ENCODE measurements around the gene HOXA1. TPM values are rescaled to one million over a fixed set of nuclear protein-coding genes. Genes with fewer than 3 reads are reported as not detected.

The HOXA1 gene
- total RNA-seq, 1 experiment from 2014 or later = 4.4 TPM

GRCh38 chr7:27116031-27116961 lies 20.5 kb upstream of the HOXA1 start:
- H3K36me3 ChIP-seq (ENCODE audit: insufficient read depth, low read length) = no peaks in the 10 kb centered on the region; the same call in 1 of the 2 replicates
- no peaks in the 10 kb centered on the region for H4K20me1 ChIP-seq (ENCODE audit: insufficient read depth, low read depth, low read length)
- no peaks in the 10 kb centered on the region for H3K9me3 ChIP-seq (ENCODE audit: low read length)
- no peaks in the 10 kb centered on the region for H3K9me2 ChIP-seq (replicated peaks; ENCODE audit: insufficient read depth, low read length)
- H3K4me1 ChIP-seq (ENCODE audit: low read length) = no peaks in the 10 kb centered on the region
- H3K4me2 ChIP-seq (ENCODE audit: low read depth, low read length, poor library complexity, severe bottlenecking) = no peak overlapping the region
- no peak overlapping the region for H3K9ac ChIP-seq (ENCODE audit: low read length)
- no peak overlapping the region for H3K27ac ChIP-seq (ENCODE audit: low read length)
- no peak overlapping the region for H2AFZ ChIP-seq (ENCODE audit: low read length)
- no peak for DNase-seq
- no peak overlapping the region for H3K4me3 ChIP-seq (ENCODE audit: low read length)
- H3K27me3 ChIP-seq (ENCODE audit: low read length) = no peaks in the 10 kb centered on the region
- no peaks in the 10 kb centered on the region for H3K79me2 ChIP-seq (ENCODE audit: low read length)

GRCh38 chr7:27115221-27116026 lies 19.6 kb upstream of the HOXA1 start:
- H3K79me2 ChIP-seq (ENCODE audit: low read length) = no peaks in the 10 kb centered on the region
- no peak for DNase-seq
- H3K27ac ChIP-seq (ENCODE audit: low read length) = no peak overlapping the region
- no peaks in the 10 kb centered on the region; the same call in 1 of the 2 replicates for H3K36me3 ChIP-seq (ENCODE audit: insufficient read depth, low read length)
- H3K9ac ChIP-seq (ENCODE audit: low read length) = no peak overlapping the region
- no peak overlapping the region for H2AFZ ChIP-seq (ENCODE audit: low read length)
- H3K4me2 ChIP-seq (ENCODE audit: low read depth, low read length, poor library complexity, severe bottlenecking) = no peak overlapping the region
- H3K9me3 ChIP-seq (ENCODE audit: low read length) = no peaks in the 10 kb centered on the region
- no peaks in the 10 kb centered on the region for H3K4me1 ChIP-seq (ENCODE audit: low read length)
- H3K9me2 ChIP-seq (replicated peaks; ENCODE audit: insufficient read depth, low read length) = no peaks in the 10 kb centered on the region
- H4K20me1 ChIP-seq (ENCODE audit: insufficient read depth, low read depth, low read length) = no peaks in the 10 kb centered on the region
- no peak overlapping the region for H3K4me3 ChIP-seq (ENCODE audit: low read length)
- H3K27me3 ChIP-seq (ENCODE audit: low read length) = no peaks in the 10 kb centered on the region

GRCh38 chr7:27114881-27115220 lies 19.1 kb upstream of the HOXA1 start:
- Histone ChIP-seq H3K27ac (ENCODE audit: low read length) (no peak overlapping the region), H3K9ac (ENCODE audit: low read length) (no peak overlapping the region), H3K4me1 (ENCODE audit: low read length) (no peaks in the 10 kb centered on the region), H3K27me3 (ENCODE audit: low read length) (no peaks in the 10 kb centered on the region), H3K9me3 (ENCODE audit: low read length) (no peaks in the 10 kb centered on the region), H3K36me3 (ENCODE audit: insufficient read depth, low read length) (no peaks in the 10 kb centered on the region; the same call in 1 of the 2 replicates), H3K9me2 (replicated peaks; ENCODE audit: insufficient read depth, low read length) (no peaks in the 10 kb centered on the region), H3K4me3 (ENCODE audit: low read length) (no peak overlapping the region), H4K20me1 (ENCODE audit: insufficient read depth, low read depth, low read length) (no peaks in the 10 kb centered on the region), H3K4me2 (ENCODE audit: low read depth, low read length, poor library complexity, severe bottlenecking) (no peak overlapping the region), H3K79me2 (ENCODE audit: low read length) (no peaks in the 10 kb centered on the region), H2AFZ (ENCODE audit: low read length) (no peak overlapping the region)
- DNase-seq = no peak

- H3K27ac ChIP-seq (ENCODE audit: low read length) = no peak overlapping the region
- no peak overlapping the region for H3K4me2 ChIP-seq (ENCODE audit: low read depth, low read length, poor library complexity, severe bottlenecking)
- no peaks in the 10 kb centered on the region for H4K20me1 ChIP-seq (ENCODE audit: insufficient read depth, low read depth, low read length)
- no peaks in the 10 kb centered on the region for H3K79me2 ChIP-seq (ENCODE audit: low read length)
- H3K9ac ChIP-seq (ENCODE audit: low read length) = no peak overlapping the region
- no peaks in the 10 kb centered on the region for H3K4me1 ChIP-seq (ENCODE audit: low read length)
- no peaks in the 10 kb centered on the region; the same call in 1 of the 2 replicates for H3K36me3 ChIP-seq (ENCODE audit: insufficient read depth, low read length)
- H3K9me2 ChIP-seq (replicated peaks; ENCODE audit: insufficient read depth, low read length) = no peaks in the 10 kb centered on the region
- no peaks in the 10 kb centered on the region for H3K27me3 ChIP-seq (ENCODE audit: low read length)
- no peak overlapping the region for H3K4me3 ChIP-seq (ENCODE audit: low read length)
- no peak overlapping the region for H2AFZ ChIP-seq (ENCODE audit: low read length)
- no peaks in the 10 kb centered on the region for H3K9me3 ChIP-seq (ENCODE audit: low read length)
- no peak for DNase-seq
Measured at GRCh38 chr7:27113991-27114769, 18.4 kb upstream of the HOXA1 start.

- Histone ChIP-seq H3K36me3 (ENCODE audit: insufficient read depth, low read length) (no peaks in the 10 kb centered on the region; the same call in 1 of the 2 replicates), H4K20me1 (ENCODE audit: insufficient read depth, low read depth, low read length) (no peaks in the 10 kb centered on the region), H3K27ac (ENCODE audit: low read length) (no peak overlapping the region), H3K9me2 (replicated peaks; ENCODE audit: insufficient read depth, low read length) (no peaks in the 10 kb centered on the region), H3K9me3 (ENCODE audit: low read length) (no peaks in the 10 kb centered on the region), H3K4me2 (ENCODE audit: low read depth, low read length, poor library complexity, severe bottlenecking) (no peak overlapping the region), H3K4me3 (ENCODE audit: low read length) (no peak overlapping the region), H2AFZ (ENCODE audit: low read length) (no peak overlapping the region), H3K27me3 (ENCODE audit: low read length) (no peaks in the 10 kb centered on the region), H3K79me2 (ENCODE audit: low read length) (no peaks in the 10 kb centered on the region), H3K9ac (ENCODE audit: low read length) (no peak overlapping the region), H3K4me1 (ENCODE audit: low read length) (no peaks in the 10 kb centered on the region)
- DNase-seq = no peak
Measured at GRCh38 chr7:27112955-27113949, 17.5 kb upstream of the HOXA1 start.

- H3K27me3 ChIP-seq (ENCODE audit: low read length) = no peaks in the 10 kb centered on the region
- H3K36me3 ChIP-seq (ENCODE audit: insufficient read depth, low read length) = no peaks in the 10 kb centered on the region; the same call in 1 of the 2 replicates
- no peaks in the 10 kb centered on the region for H4K20me1 ChIP-seq (ENCODE audit: insufficient read depth, low read depth, low read length)
- no peak overlapping the region for H3K27ac ChIP-seq (ENCODE audit: low read length)
- DNase-seq = no peak
- no peaks in the 10 kb centered on the region for H3K4me1 ChIP-seq (ENCODE audit: low read length)
- no peaks in the 10 kb centered on the region for H3K9me3 ChIP-seq (ENCODE audit: low read length)
- no peaks in the 10 kb centered on the region for H3K9me2 ChIP-seq (replicated peaks; ENCODE audit: insufficient read depth, low read length)
- H3K4me3 ChIP-seq (ENCODE audit: low read length) = no peak overlapping the region
- H3K9ac ChIP-seq (ENCODE audit: low read length) = no peak overlapping the region
- no peaks in the 10 kb centered on the region for H3K79me2 ChIP-seq (ENCODE audit: low read length)
- no peak overlapping the region for H2AFZ ChIP-seq (ENCODE audit: low read length)
- H3K4me2 ChIP-seq (ENCODE audit: low read depth, low read length, poor library complexity, severe bottlenecking) = no peak overlapping the region
Measured at GRCh38 chr7:27112361-27112760, 16.6 kb upstream of the HOXA1 start.

GRCh38 chr7:27111751-27112277 lies 16.0 kb upstream of the HOXA1 start:
- DNase-seq = no peak
- no peaks in the 10 kb centered on the region for H3K4me1 ChIP-seq (ENCODE audit: low read length)
- no peak overlapping the region for H3K4me2 ChIP-seq (ENCODE audit: low read depth, low read length, poor library complexity, severe bottlenecking)
- no peak overlapping the region for H3K27ac ChIP-seq (ENCODE audit: low read length)
- no peak overlapping the region for H2AFZ ChIP-seq (ENCODE audit: low read length)
- H3K36me3 ChIP-seq (ENCODE audit: insufficient read depth, low read length) = no peaks in the 10 kb centered on the region; the same call in 1 of the 2 replicates
- no peak overlapping the region for H3K9ac ChIP-seq (ENCODE audit: low read length)
- no peaks in the 10 kb centered on the region for H3K79me2 ChIP-seq (ENCODE audit: low read length)
- H3K9me3 ChIP-seq (ENCODE audit: low read length) = no peaks in the 10 kb centered on the region
- H3K27me3 ChIP-seq (ENCODE audit: low read length) = no peaks in the 10 kb centered on the region
- no peak overlapping the region for H3K4me3 ChIP-seq (ENCODE audit: low read length)
- H3K9me2 ChIP-seq (replicated peaks; ENCODE audit: insufficient read depth, low read length) = no peaks in the 10 kb centered on the region
- H4K20me1 ChIP-seq (ENCODE audit: insufficient read depth, low read depth, low read length) = no peaks in the 10 kb centered on the region

Measured in Karpas-422 (cell line).